Caco-2 (cell line): ENCODE measurements around the gene SRSF7. TPM values are rescaled to one million over a fixed set of nuclear protein-coding genes. Genes with fewer than 3 reads are reported as not detected.

Source experiments
- BruUV-seq: library from RNA; stranded (reverse); fragments of 400-500 nt; replicated peaks from 2 replicates; lab custom pipeline; 2021; lab: Mats Ljungman, UMichigan
- CTCF ChIA-PET: fragments of 300-600 bp; sonication (Branson Sonifier 250); formaldehyde crosslinking; loops from one replicate; lab custom pipeline; 2022; ENCODE audit warnings: antibody characterized with exemption; lab: Charles Lee
- POLR2A ChIA-PET: fragments of 300-600 bp; sonication (Branson Sonifier 250); formaldehyde crosslinking; loops from one replicate; lab custom pipeline; 2022; ENCODE audit warnings: antibody characterized with exemption; lab: Charles Lee
- DNase-seq, 2 experiments: peaks; one replicate each; pipeline versions ENCODE4 v3.0.0 to v3.0.0-alpha.2; 2020 to 2022
- H3K27me3 ChIP-seq: replicated peaks from 2 replicates; pipeline ENCODE4 v1.6.0; 2011; ENCODE audit warnings: low read length; ENCODE audit not compliant: control insufficient read depth, insufficient read depth
- H3K36me3 ChIP-seq: 2 replicates; pipeline ENCODE4 v1.5.1; 2011; ENCODE audit warnings: low read length; ENCODE audit not compliant: control insufficient read depth, insufficient read depth
- H3K4me1 ChIP-seq: fragments of 250-450 bp; sonication (Bioruptor Pico); 2 replicates; pipeline ENCODE4 v1.5.1; 2020; ENCODE audit warnings: mild to moderate bottlenecking
- H3K4me3 ChIP-seq: 2 replicates; pipeline ENCODE4 v1.5.1; 2011; ENCODE audit warnings: low read depth, mild to moderate bottlenecking, control low read depth, low read length
- H3K9me3 ChIP-seq: fragments of 250-450 bp; sonication (Bioruptor Pico); 2 replicates; pipeline ENCODE4 v1.5.1; 2020; ENCODE audit warnings: mild to moderate bottlenecking, moderate library complexity
- H3K27ac Mint-ChIP-seq: one replicate; pipeline ENCODE4 v1.8.0; 2022; ENCODE audit warnings: mixed read lengths; ENCODE audit not compliant: unreplicated experiment
- H3K27me3 Mint-ChIP-seq: one replicate; pipeline ENCODE4 v1.8.0; 2022; ENCODE audit warnings: mixed read lengths; ENCODE audit not compliant: insufficient read depth, unreplicated experiment
- H3K36me3 Mint-ChIP-seq: one replicate; pipeline ENCODE4 v1.8.0; 2022; ENCODE audit warnings: mild to moderate bottlenecking, mixed read lengths; ENCODE audit not compliant: insufficient read depth, unreplicated experiment
- H3K4me1 Mint-ChIP-seq: one replicate; pipeline ENCODE4 v1.8.0; 2022; ENCODE audit warnings: low read depth, mixed read lengths; ENCODE audit not compliant: unreplicated experiment
- H3K4me3 Mint-ChIP-seq: one replicate; pipeline ENCODE4 v1.8.0; 2022; ENCODE audit warnings: mild to moderate bottlenecking, moderate library complexity, mixed read lengths; ENCODE audit not compliant: unreplicated experiment
- H3K9me3 Mint-ChIP-seq: one replicate; pipeline ENCODE4 v1.8.0; 2022; ENCODE audit warnings: mixed read lengths; ENCODE audit not compliant: unreplicated experiment
- intact Hi-C: fragments of 100-400 bp; cut with micrococcal nuclease; formaldehyde crosslinking; loops from one replicate; pipeline ENCODE4 v1.10.0; 2022; ENCODE audit not compliant: unreplicated experiment
- total RNA-seq: library from RNA; stranded (reverse); gene quantifications from 2 replicates; pipeline ENCODE4 v1.2.3, GENCODE V29; 2022
- TF ChIP-seq, protein P1 (sequence below), 2 experiments: fragments of 200-600 bp in 1 of 2; IDR thresholded peaks; 1 replicate in 1 of 2; 2 replicates in 1 of 2; pipeline versions ENCODE4 v1.5.1 to v1.8.0; 2011 to 2022; ENCODE audit warnings: antibody characterized with exemption in 1 of 2, control low read depth in 1 of 2, inconsistent platforms in 1 of 2, low read depth in 1 of 2, low read length in 1 of 2, mild to moderate bottlenecking in 1 of 2, moderate library complexity in 1 of 2; ENCODE audit not compliant: insufficient read depth in 1 of 2, severe bottlenecking in 1 of 2, unreplicated experiment in 1 of 2

The SRSF7 gene
- total RNA-seq, 1 experiment from 2014 or later, result 233 TPM

DNA sequence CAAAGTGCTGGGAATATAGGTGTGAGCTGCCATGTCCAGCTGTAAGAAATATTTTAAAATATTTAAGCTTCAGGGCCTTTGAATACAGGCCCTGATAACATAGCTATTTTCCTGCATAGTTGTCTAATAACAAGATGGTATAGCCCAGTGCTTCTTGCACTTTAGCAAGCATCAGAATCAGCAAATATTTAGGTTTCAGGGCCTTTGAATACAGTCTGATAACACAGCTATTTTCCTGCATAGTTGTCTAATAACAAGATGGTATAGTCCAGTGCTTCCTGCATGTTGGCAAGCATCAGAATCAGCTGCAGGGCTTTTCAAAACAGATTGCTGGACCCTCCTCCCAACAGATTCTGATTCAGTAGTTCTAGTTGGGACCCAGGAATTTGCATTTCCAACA is 32.4 kb upstream of the SRSF7 start:
- DNase-seq, result no peak
- no peaks in the 10 kb centered on the region for H3K27me3 ChIP-seq
- peaks cover 6% of the 10 kb centered on the region; the same call in 1 of the 2 replicates for H3K4me1 ChIP-seq
- BruUV-seq, result no TSS peak
- CTCF ChIA-PET, result no interaction called here
- H3K4me3 ChIP-seq, result no peak overlapping the region
- TF ChIP-seq, protein P1, sequence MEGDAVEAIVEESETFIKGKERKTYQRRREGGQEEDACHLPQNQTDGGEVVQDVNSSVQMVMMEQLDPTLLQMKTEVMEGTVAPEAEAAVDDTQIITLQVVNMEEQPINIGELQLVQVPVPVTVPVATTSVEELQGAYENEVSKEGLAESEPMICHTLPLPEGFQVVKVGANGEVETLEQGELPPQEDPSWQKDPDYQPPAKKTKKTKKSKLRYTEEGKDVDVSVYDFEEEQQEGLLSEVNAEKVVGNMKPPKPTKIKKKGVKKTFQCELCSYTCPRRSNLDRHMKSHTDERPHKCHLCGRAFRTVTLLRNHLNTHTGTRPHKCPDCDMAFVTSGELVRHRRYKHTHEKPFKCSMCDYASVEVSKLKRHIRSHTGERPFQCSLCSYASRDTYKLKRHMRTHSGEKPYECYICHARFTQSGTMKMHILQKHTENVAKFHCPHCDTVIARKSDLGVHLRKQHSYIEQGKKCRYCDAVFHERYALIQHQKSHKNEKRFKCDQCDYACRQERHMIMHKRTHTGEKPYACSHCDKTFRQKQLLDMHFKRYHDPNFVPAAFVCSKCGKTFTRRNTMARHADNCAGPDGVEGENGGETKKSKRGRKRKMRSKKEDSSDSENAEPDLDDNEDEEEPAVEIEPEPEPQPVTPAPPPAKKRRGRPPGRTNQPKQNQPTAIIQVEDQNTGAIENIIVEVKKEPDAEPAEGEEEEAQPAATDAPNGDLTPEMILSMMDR (IDR thresholded peaks at IDR 0.05; ENCODE audit: insufficient read depth in 1 of 2, low read depth in 1 of 2, low read length in 1 of 2, severe bottlenecking in 1 of 2, unreplicated experiment in 1 of 2), result no peak
- H3K9me3 ChIP-seq, result no peaks in the 10 kb centered on the region
- H3K36me3 ChIP-seq, result no peaks in the 10 kb centered on the region; the same call in 1 of the 2 replicates
- peaks cover 20% of the 10 kb centered on the region for H3K36me3 Mint-ChIP-seq
- H3K27me3 Mint-ChIP-seq, result no peaks in the 10 kb centered on the region
- H3K4me1 Mint-ChIP-seq, result peaks cover 7% of the 10 kb centered on the region
- no peak overlapping the region for H3K27ac Mint-ChIP-seq
- intact Hi-C loops, result no loop called here
- no peaks in the 10 kb centered on the region for H3K9me3 Mint-ChIP-seq
- POLR2A ChIA-PET, result interaction anchor here (2.3 kb wide), 1 partner anchor 32 kb away, joined by 46 read pairs; the partner anchor contains the start of gene SRSF7
- no peak overlapping the region for H3K4me3 Mint-ChIP-seq

DNA sequence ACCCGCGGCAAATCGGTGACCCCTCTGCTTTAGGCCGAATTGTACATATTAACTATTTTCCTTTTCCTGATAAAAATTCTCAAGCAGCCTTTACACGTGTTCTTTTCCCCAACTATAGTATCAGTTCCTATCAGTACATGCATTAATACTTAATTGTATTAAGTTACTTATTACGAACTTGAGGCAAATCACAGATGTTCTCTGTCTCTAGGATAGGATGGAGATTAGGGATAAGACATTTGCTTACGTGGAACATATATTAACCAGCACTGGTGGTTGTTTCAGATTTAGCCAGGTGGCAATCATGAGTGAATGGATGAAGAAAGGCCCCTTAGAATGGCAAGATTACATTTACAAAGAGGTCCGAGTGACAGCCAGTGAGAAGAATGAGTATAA is 27.5 kb upstream of the SRSF7 start:
- POLR2A ChIA-PET, result interaction anchor here (1.0 to 1.6 kb wide), 2 partner anchors 27 kb away, joined by 9 read pairs; partner anchors contain the start of gene SRSF7
- peak overlapping the region; percentile 99 for H3K4me3 Mint-ChIP-seq
- TF ChIP-seq, protein P1 (IDR thresholded peaks at IDR 0.05; ENCODE audit: insufficient read depth in 1 of 2, low read depth in 1 of 2, low read length in 1 of 2, severe bottlenecking in 1 of 2, unreplicated experiment in 1 of 2), result no peak
- peak overlapping the region; percentile 94 for H3K27ac Mint-ChIP-seq
- Histone ChIP-seq H3K4me3 (peak overlapping the region; percentile 73), H3K36me3 (no peaks in the 10 kb centered on the region; the same call in 1 of the 2 replicates), H3K27me3 (no peaks in the 10 kb centered on the region), H3K9me3 (no peaks in the 10 kb centered on the region), H3K4me1 (peaks cover 6% of the 10 kb centered on the region; the same call in 1 of the 2 replicates)
- peaks cover 33% of the 10 kb centered on the region for H3K36me3 Mint-ChIP-seq
- BruUV-seq, result no TSS peak
- DNase-seq, result no peak
- intact Hi-C loops, result loop anchor here (1.0 kb wide), 1 partner anchor 27 kb away; the partner anchor contains the start of gene SRSF7
- H3K9me3 Mint-ChIP-seq, result no peaks in the 10 kb centered on the region
- CTCF ChIA-PET, result no interaction called here
- peaks cover 13% of the 10 kb centered on the region for H3K4me1 Mint-ChIP-seq
- H3K27me3 Mint-ChIP-seq, result no peaks in the 10 kb centered on the region

DNA sequence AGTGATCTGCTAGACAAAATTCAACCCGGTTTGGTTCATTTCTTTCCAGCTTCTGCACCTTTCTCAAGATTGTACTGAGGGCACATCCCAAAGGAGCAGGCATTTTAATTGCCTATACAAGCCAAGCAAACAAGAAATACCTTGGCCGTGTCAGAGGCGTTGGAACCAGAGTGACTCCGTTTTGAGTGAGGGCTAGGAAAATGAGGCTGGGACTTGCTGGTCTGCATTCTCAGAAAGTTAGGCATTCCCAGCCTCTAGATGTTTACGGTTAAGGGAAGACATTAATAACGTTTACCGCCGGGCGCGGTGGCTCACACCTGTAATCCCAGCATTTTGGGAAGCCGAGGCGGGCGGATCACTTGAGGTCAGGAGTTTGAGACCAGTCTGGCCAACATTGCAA is 25.4 kb upstream of the SRSF7 start:
- CTCF ChIA-PET, result interaction anchor here (0.6 kb wide), 1 partner anchor 27 kb away, joined by 3 read pairs; no protein-coding TSS in a partner anchor
- BruUV-seq, result no TSS peak
- peak overlapping the region; percentile 43 for H3K4me3 Mint-ChIP-seq

More for the DNA sequence above, 25.4 kb upstream of the SRSF7 start:
- no peaks in the 10 kb centered on the region for H3K9me3 Mint-ChIP-seq
- Histone ChIP-seq H3K27me3 (no peaks in the 10 kb centered on the region), H3K9me3 (no peaks in the 10 kb centered on the region), H3K4me1 (peaks cover 10% of the 10 kb centered on the region; the same call in 1 of the 2 replicates), H3K36me3 (no peaks in the 10 kb centered on the region; the same call in 1 of the 2 replicates), H3K4me3 (no peak overlapping the region)
- intact Hi-C loops, result no loop called here
- TF ChIP-seq, protein P1 (IDR thresholded peaks at IDR 0.05; ENCODE audit: insufficient read depth in 1 of 2, low read depth in 1 of 2, low read length in 1 of 2, severe bottlenecking in 1 of 2, unreplicated experiment in 1 of 2), result no peak
- no peak overlapping the region for H3K27ac Mint-ChIP-seq
- H3K4me1 Mint-ChIP-seq, result peaks cover 13% of the 10 kb centered on the region
- POLR2A ChIA-PET, result interaction anchor here (0.5 to 2.2 kb wide), 3 partner anchors 25 to 29 kb away, joined by 3 to 11 read pairs (median 4); partner anchors contain the start of gene SRSF7
- H3K36me3 Mint-ChIP-seq, result peaks cover 27% of the 10 kb centered on the region
- no peaks in the 10 kb centered on the region for H3K27me3 Mint-ChIP-seq
- DNase-seq, result no peak
